A549 (cell line): ENCODE data around the gene OPRD1. TPM values are rescaled to one million over a fixed set of nuclear protein-coding genes. Genes with fewer than 3 reads are reported as not detected.

Source experiments
- polyA plus RNA-seq, 4 experiments: library from polyadenylated mRNA; depleted of rRNA in 3 of 4; stranded (reverse); fragments of >200 nt; fragmentation: RNase III in 1 of 4; extraction: RNeasy Plus Mini Kit Qiagen cat#74134 plus additional on column Dnase treatment in 1 of 4; gene quantifications; 2 replicates in 3 of 4; 3 replicates in 1 of 4; pipeline ENCODE4 v1.2.3, GENCODE V29; 2011 to 2017
- small RNA-seq, 6 experiments: library from RNA; depleted of rRNA; stranded (forward); fragments of <200 nt; gene quantifications; one replicate each; pipeline ENCODE3, GENCODE V24; 2012

The OPRD1 gene
- polyA plus RNA-seq, 2 of the 4 experiments (the other 2 are of a cell fraction) = not detected

Small RNAs within 50 kb of the gene (small RNA-seq; reads per million reads assigned to genes)
- 0 reads per million in 6 experiments for gene RF00019

Other genes with a start within 250 kb of the OPRD1 start
- gene RAB42, start 219.9 kb upstream of the OPRD1 start, polyA plus RNA-seq (2011; rRNA removed) = 0.81 and 0.85 TPM in 2 replicates
- 1.8 to 2.3 TPM (median 2.0 TPM) in 3 replicates for gene RAB42, start 219.9 kb upstream of the OPRD1 start, polyA plus RNA-seq (2017; fragmentation: RNase III; extraction: RNeasy Plus Mini Kit Qiagen cat#74134 plus additional on column Dnase treatment)
- 33.8 and 38.3 TPM in 2 replicates for gene TAF12, start 169.1 kb upstream of the OPRD1 start, polyA plus RNA-seq (2011; rRNA removed)
- 15.8 to 18.3 TPM (median 17.6 TPM) in 3 replicates for gene TAF12, start 169.1 kb upstream of the OPRD1 start, polyA plus RNA-seq (2017; fragmentation: RNase III; extraction: RNeasy Plus Mini Kit Qiagen cat#74134 plus additional on column Dnase treatment)
- not detected in 2 replicates for gene RNU11, start 163.6 kb upstream of the OPRD1 start, polyA plus RNA-seq (2011; rRNA removed)
- not detected in 3 replicates for gene RNU11, start 163.6 kb upstream of the OPRD1 start, polyA plus RNA-seq (2017; fragmentation: RNase III; extraction: RNeasy Plus Mini Kit Qiagen cat#74134 plus additional on column Dnase treatment)
- gene GMEB1, start 143.4 kb upstream of the OPRD1 start, polyA plus RNA-seq (2011; rRNA removed) = 6.9 and 7.1 TPM in 2 replicates
- 5.2 to 5.3 TPM (median 5.3 TPM) in 3 replicates for gene GMEB1, start 143.4 kb upstream of the OPRD1 start, polyA plus RNA-seq (2017; fragmentation: RNase III; extraction: RNeasy Plus Mini Kit Qiagen cat#74134 plus additional on column Dnase treatment)
- 55.6 and 59.3 TPM in 2 replicates for gene YTHDF2, start 75.2 kb upstream of the OPRD1 start, polyA plus RNA-seq (2011; rRNA removed)
- gene YTHDF2, start 75.2 kb upstream of the OPRD1 start, polyA plus RNA-seq (2017; fragmentation: RNase III; extraction: RNeasy Plus Mini Kit Qiagen cat#74134 plus additional on column Dnase treatment) = 51.4 to 53.2 TPM (median 52.7 TPM) in 3 replicates
- gene EPB41, start 102.4 kb downstream of the OPRD1 start, polyA plus RNA-seq (2011; rRNA removed) = 12.8 and 15.6 TPM in 2 replicates
- gene EPB41, start 102.4 kb downstream of the OPRD1 start, polyA plus RNA-seq (2017; fragmentation: RNase III; extraction: RNeasy Plus Mini Kit Qiagen cat#74134 plus additional on column Dnase treatment) = 4.4 to 4.9 TPM (median 4.8 TPM) in 3 replicates